ENCODE results near the gene PLEKHH3.

PLEKHH3 gene, protein sequence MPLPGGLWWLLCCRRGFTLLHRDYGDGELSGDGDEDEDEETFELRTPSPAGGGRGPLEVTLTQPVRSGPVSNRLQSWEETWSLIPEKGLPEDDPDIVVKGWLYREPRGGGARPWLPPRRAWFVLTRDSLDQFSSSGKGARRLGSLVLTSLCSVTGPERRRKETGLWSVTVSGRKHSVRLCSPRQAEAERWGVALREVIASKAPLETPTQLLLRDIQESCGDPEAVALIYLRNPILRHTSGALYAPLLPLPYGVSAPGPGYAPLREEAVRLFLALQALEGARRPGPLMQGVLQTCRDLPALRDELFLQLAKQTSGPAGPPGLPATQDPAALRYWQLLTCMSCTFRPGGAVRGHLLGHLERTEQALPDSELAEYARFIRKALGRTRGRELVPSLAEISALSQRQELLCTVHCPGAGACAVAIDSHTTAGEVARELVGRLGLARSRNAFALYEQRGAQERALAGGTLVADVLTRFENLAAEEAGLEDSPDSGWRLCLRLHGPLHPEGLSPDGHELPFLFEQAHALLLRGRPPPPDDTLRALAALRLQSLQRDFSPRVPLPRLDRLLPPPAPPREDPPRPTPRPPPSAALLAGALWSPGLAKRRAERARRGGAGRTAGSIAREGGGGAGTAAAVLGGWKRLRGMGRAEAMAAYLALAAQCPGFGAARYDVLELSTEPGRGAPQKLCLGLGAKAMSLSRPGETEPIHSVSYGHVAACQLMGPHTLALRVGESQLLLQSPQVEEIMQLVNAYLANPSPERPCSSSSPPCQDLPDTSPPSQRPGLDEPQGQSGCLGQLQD

DNA sequence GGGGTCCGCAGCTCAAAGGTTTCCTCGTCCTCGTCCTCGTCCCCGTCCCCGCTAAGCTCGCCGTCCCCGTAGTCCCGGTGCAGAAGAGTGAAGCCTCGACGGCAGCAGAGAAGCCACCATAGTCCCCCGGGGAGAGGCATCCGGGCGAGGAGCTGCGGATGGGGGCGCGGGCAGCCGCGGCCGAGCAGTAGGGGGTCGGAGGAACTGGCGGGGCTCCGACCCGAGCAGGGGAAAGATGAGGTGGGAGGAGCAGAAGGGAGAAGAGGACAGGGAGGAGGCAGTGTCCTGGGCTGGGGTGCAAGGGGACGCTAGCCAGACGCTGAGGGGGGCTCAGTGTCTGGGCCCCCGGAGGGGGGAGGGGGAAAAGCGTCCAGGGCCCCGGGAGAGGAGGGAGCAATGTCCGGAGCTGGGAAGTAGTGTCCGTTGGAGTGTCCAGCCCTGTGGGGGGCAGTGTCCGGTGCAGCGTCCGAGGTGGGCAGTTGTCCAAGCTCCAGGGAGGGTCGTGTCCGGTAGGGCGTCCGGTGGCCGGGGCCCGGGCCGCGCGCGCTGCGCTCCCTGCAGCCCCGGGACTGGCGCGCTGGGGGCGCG is at the start of gene PLEKHH3:
Gene PLEKHH3, minus strand, starts transcription at position 571 of the 588 bp plus-strand sequence. Its CDS starts 431 bp downstream, at position 140.
- H3K9ac ChIP-seq (ENCODE audit: insufficient read length, low read depth) = peak within 1 kb of the TSS; percentile 89
- no peak for DNase-seq (ENCODE audit: low read depth, low spot score)
- H3K4me1 ChIP-seq (ENCODE audit: insufficient read depth, insufficient read length) = peaks cover 29% of the 10 kb centered on the region
- peaks cover 17% of the 10 kb centered on the region for H3K27me3 ChIP-seq (ENCODE audit: insufficient read depth, insufficient read length)
- H3K4me3 ChIP-seq (ENCODE audit: insufficient read length, low read depth) = peak within 1 kb of the TSS; percentile 94
- TF ChIP-seq SUZ12 (IDR thresholded peaks at IDR 0.05; ENCODE audit: extremely low read depth, insufficient read depth, insufficient read length) = no peak
- TF ChIP-seq ZNF274 (IDR thresholded peaks at IDR 0.05; ENCODE audit: low read depth, low read length) = no peak
- no peak for TF ChIP-seq YY1 (IDR thresholded peaks at IDR 0.05; ENCODE audit: insufficient read depth, insufficient read length)
- H3K36me3 ChIP-seq (ENCODE audit: insufficient read depth, insufficient read length, low read length) = peaks cover 19% of the 10 kb centered on the region
- no peaks in the 10 kb centered on the region for H3K9me3 ChIP-seq (ENCODE audit: insufficient read depth, low read length)

GRCh38 chr17:42725143-42725542 is 48.3 kb upstream of the PLEKHH3 start:
- Histone ChIP-seq H3K4me1 (ENCODE audit: insufficient read depth, insufficient read length) (no peaks in the 10 kb centered on the region), H3K4me3 (ENCODE audit: insufficient read length, low read depth) (no peak overlapping the region), H3K9ac (ENCODE audit: insufficient read length, low read depth) (no peak overlapping the region), H3K36me3 (ENCODE audit: insufficient read depth, insufficient read length, low read length) (peaks cover 26% of the 10 kb centered on the region), H3K27me3 (ENCODE audit: insufficient read depth, insufficient read length) (no peaks in the 10 kb centered on the region), H3K9me3 (ENCODE audit: insufficient read depth, low read length) (no peaks in the 10 kb centered on the region)
- no peak for DNase-seq (ENCODE audit: low read depth, low spot score)
- TF ChIP-seq SUZ12 (IDR thresholded peaks at IDR 0.05; ENCODE audit: extremely low read depth, insufficient read depth, insufficient read length) (no peak), ZNF274 (IDR thresholded peaks at IDR 0.05; ENCODE audit: low read depth, low read length) (no peak), YY1 (IDR thresholded peaks at IDR 0.05; ENCODE audit: insufficient read depth, insufficient read length) (no peak)

GRCh38 chr17:42723636-42724035 is 46.8 kb upstream of the PLEKHH3 start:
- Histone ChIP-seq H3K36me3 (ENCODE audit: insufficient read depth, insufficient read length, low read length) (peaks cover 41% of the 10 kb centered on the region), H3K4me3 (ENCODE audit: insufficient read length, low read depth) (no peak overlapping the region), H3K9ac (ENCODE audit: insufficient read length, low read depth) (no peak overlapping the region), H3K9me3 (ENCODE audit: insufficient read depth, low read length) (no peaks in the 10 kb centered on the region), H3K27me3 (ENCODE audit: insufficient read depth, insufficient read length) (no peaks in the 10 kb centered on the region), H3K4me1 (ENCODE audit: insufficient read depth, insufficient read length) (no peaks in the 10 kb centered on the region)
- no peak for TF ChIP-seq ZNF274 (IDR thresholded peaks at IDR 0.05; ENCODE audit: low read depth, low read length)
- no peak for TF ChIP-seq SUZ12 (IDR thresholded peaks at IDR 0.05; ENCODE audit: extremely low read depth, insufficient read depth, insufficient read length)
- no peak for TF ChIP-seq YY1 (IDR thresholded peaks at IDR 0.05; ENCODE audit: insufficient read depth, insufficient read length)
- DNase-seq (ENCODE audit: low read depth, low spot score) = no peak

- Histone ChIP-seq H3K9me3 (ENCODE audit: insufficient read depth, low read length) (no peaks in the 10 kb centered on the region), H3K4me3 (ENCODE audit: insufficient read length, low read depth) (no peak overlapping the region), H3K9ac (ENCODE audit: insufficient read length, low read depth) (no peak overlapping the region), H3K27me3 (ENCODE audit: insufficient read depth, insufficient read length) (no peaks in the 10 kb centered on the region), H3K36me3 (ENCODE audit: insufficient read depth, insufficient read length, low read length) (peaks cover 47% of the 10 kb centered on the region), H3K4me1 (ENCODE audit: insufficient read depth, insufficient read length) (no peaks in the 10 kb centered on the region)
- TF ChIP-seq YY1 (IDR thresholded peaks at IDR 0.05; ENCODE audit: insufficient read depth, insufficient read length) = no peak
- no peak for TF ChIP-seq SUZ12 (IDR thresholded peaks at IDR 0.05; ENCODE audit: extremely low read depth, insufficient read depth, insufficient read length)
- TF ChIP-seq ZNF274 (IDR thresholded peaks at IDR 0.05; ENCODE audit: low read depth, low read length) = no peak
- peak; percentile 36 for DNase-seq (ENCODE audit: low read depth, low spot score)
Measured at GRCh38 chr17:42720996-42721583, 44.3 kb upstream of the PLEKHH3 start.

- no peaks in the 10 kb centered on the region for H3K27me3 ChIP-seq (ENCODE audit: insufficient read depth, insufficient read length)
- H3K4me1 ChIP-seq (ENCODE audit: insufficient read depth, insufficient read length) = no peaks in the 10 kb centered on the region
- no peak overlapping the region for H3K9ac ChIP-seq (ENCODE audit: insufficient read length, low read depth)
- TF ChIP-seq YY1 (IDR thresholded peaks at IDR 0.05; ENCODE audit: insufficient read depth, insufficient read length) = no peak
- no peak for TF ChIP-seq ZNF274 (IDR thresholded peaks at IDR 0.05; ENCODE audit: low read depth, low read length)
- TF ChIP-seq SUZ12 (IDR thresholded peaks at IDR 0.05; ENCODE audit: extremely low read depth, insufficient read depth, insufficient read length) = no peak
- no peaks in the 10 kb centered on the region for H3K9me3 ChIP-seq (ENCODE audit: insufficient read depth, low read length)
- H3K4me3 ChIP-seq (ENCODE audit: insufficient read length, low read depth) = no peak overlapping the region
- no peak for DNase-seq (ENCODE audit: low read depth, low spot score)
- peaks cover 67% of the 10 kb centered on the region for H3K36me3 ChIP-seq (ENCODE audit: insufficient read depth, insufficient read length, low read length)
Measured at GRCh38 chr17:42709561-42709960, 32.8 kb upstream of the PLEKHH3 start.

GRCh38 chr17:42708588-42708987 is 31.8 kb upstream of the PLEKHH3 start:
- Histone ChIP-seq H3K36me3 (ENCODE audit: insufficient read depth, insufficient read length, low read length) (peaks cover 74% of the 10 kb centered on the region), H3K27me3 (ENCODE audit: insufficient read depth, insufficient read length) (no peaks in the 10 kb centered on the region), H3K9me3 (ENCODE audit: insufficient read depth, low read length) (no peaks in the 10 kb centered on the region), H3K4me1 (ENCODE audit: insufficient read depth, insufficient read length) (no peaks in the 10 kb centered on the region), H3K4me3 (ENCODE audit: insufficient read length, low read depth) (no peak overlapping the region), H3K9ac (ENCODE audit: insufficient read length, low read depth) (no peak overlapping the region)
- no peak for TF ChIP-seq ZNF274 (IDR thresholded peaks at IDR 0.05; ENCODE audit: low read depth, low read length)
- TF ChIP-seq SUZ12 (IDR thresholded peaks at IDR 0.05; ENCODE audit: extremely low read depth, insufficient read depth, insufficient read length) = no peak
- TF ChIP-seq YY1 (IDR thresholded peaks at IDR 0.05; ENCODE audit: insufficient read depth, insufficient read length) = no peak
- no peak for DNase-seq (ENCODE audit: low read depth, low spot score)
